ENCODE data around the gene MAVS. TPM values are rescaled to one million over a fixed set of nuclear protein-coding genes. Genes with fewer than 3 reads are reported as not detected.
"Not testable (repeated sequence)": the region's sequence is repeated elsewhere in the genome, so short reads cannot be mapped to it uniquely, and the experiment has no call there.

Gene MAVS
- total and polyA plus RNA-seq, 4 donors, result 12.3 to 34.9 (median 22.4) TPM

- peak in 1 of 6 donors; percentile 46 for DNase-seq (ENCODE audit: low read depth in 4 of 6, low spot score in 6 of 6)
- H3K27ac ChIP-seq (ENCODE audit: low read depth, low read length), result peak overlapping the region; percentile 6
- no peak overlapping the region for H3K4me3 ChIP-seq (ENCODE audit: low read depth, low read length)
- H3K9me3 ChIP-seq (ENCODE audit: control insufficient read depth, insufficient read depth, low read length), result no peaks in the 10 kb centered on the region
- WGBS (ENCODE audit: insufficient coverage), result 65% methylated on average over 2 of the region's 9 CpGs
- H3K27me3 ChIP-seq (ENCODE audit: control insufficient read depth, insufficient read depth, low read length), result no peaks in the 10 kb centered on the region
- H3K4me1 ChIP-seq (ENCODE audit: control insufficient read depth, insufficient read depth, low read length), result peaks cover 4% of the 10 kb centered on the region
- peaks cover 32% of the 10 kb centered on the region for H3K36me3 ChIP-seq (ENCODE audit: control insufficient read depth, insufficient read depth, low read length)
These were observed 28.8 kb downstream of the MAVS start for GRCh38 chr20:3875378-3875974.

- WGBS (ENCODE audit: insufficient coverage), result no CpG with 5 or more reads among the region's 1 CpG
- no peak overlapping the region for H3K27ac ChIP-seq (ENCODE audit: low read depth, low read length)
- DNase-seq (ENCODE audit: low read depth in 4 of 6, low spot score in 6 of 6), result peak in 1 of 6 donors; percentile 42
These were observed 29.4 kb downstream of the MAVS start for GRCh38 chr20:3876000-3876399.

GRCh38 chr20:3876676-3877075 lies 30.0 kb downstream of the MAVS start:
- Histone ChIP-seq H3K27ac (ENCODE audit: low read depth, low read length) (no peak overlapping the region), H3K27me3 (ENCODE audit: control insufficient read depth, insufficient read depth, low read length) (no peaks in the 10 kb centered on the region), H3K36me3 (ENCODE audit: control insufficient read depth, insufficient read depth, low read length) (peaks cover 27% of the 10 kb centered on the region), H3K4me3 (ENCODE audit: low read depth, low read length) (no peak overlapping the region), H3K9me3 (ENCODE audit: control insufficient read depth, insufficient read depth, low read length) (no peaks in the 10 kb centered on the region), H3K4me1 (ENCODE audit: control insufficient read depth, insufficient read depth, low read length) (peaks cover 4% of the 10 kb centered on the region)
- no peak for DNase-seq (ENCODE audit: low read depth in 4 of 6, low spot score in 6 of 6)

More at GRCh38 chr20:3876000-3876399, 29.4 kb downstream of the MAVS start:
- peaks cover 32% of the 10 kb centered on the region for H3K36me3 ChIP-seq (ENCODE audit: control insufficient read depth, insufficient read depth, low read length)
- no peaks in the 10 kb centered on the region for H3K9me3 ChIP-seq (ENCODE audit: control insufficient read depth, insufficient read depth, low read length)
- H3K4me1 ChIP-seq (ENCODE audit: control insufficient read depth, insufficient read depth, low read length), result peaks cover 4% of the 10 kb centered on the region
- H3K4me3 ChIP-seq (ENCODE audit: low read depth, low read length), result no peak overlapping the region
- no peaks in the 10 kb centered on the region for H3K27me3 ChIP-seq (ENCODE audit: control insufficient read depth, insufficient read depth, low read length)

GRCh38 chr20:3878921-3879274 lies 32.3 kb downstream of the MAVS start:
- H3K27me3 ChIP-seq (ENCODE audit: control insufficient read depth, insufficient read depth, low read length); H3K4me3 ChIP-seq (ENCODE audit: low read depth, low read length); DNase-seq (ENCODE audit: low read depth in 4 of 6, low spot score in 6 of 6); H3K9me3 ChIP-seq (ENCODE audit: control insufficient read depth, insufficient read depth, low read length); H3K27ac ChIP-seq (ENCODE audit: low read depth, low read length); H3K4me1 ChIP-seq (ENCODE audit: control insufficient read depth, insufficient read depth, low read length): not testable (repeated sequence)
- H3K36me3 ChIP-seq (ENCODE audit: control insufficient read depth, insufficient read depth, low read length), result peaks cover 12% of the 10 kb centered on the region
- WGBS (ENCODE audit: insufficient coverage), result 90% methylated on average over 2 of the region's 4 CpGs

GRCh38 chr20:3885715-3886114 lies 39.1 kb downstream of the MAVS start:
- peak in 2 of 6 donors; percentile 46 to 65 for DNase-seq (ENCODE audit: low read depth in 4 of 6, low spot score in 6 of 6)
- WGBS (ENCODE audit: insufficient coverage), result 58% methylated on average over 3 of the region's 3 CpGs
- peak overlapping the region; percentile 20 for H3K27ac ChIP-seq (ENCODE audit: low read depth, low read length)

GRCh38 chr20:3887876-3888620 lies 41.4 kb downstream of the MAVS start:
- WGBS (ENCODE audit: insufficient coverage), result 1% methylated on average over 10 of the region's 15 CpGs
- DNase-seq (ENCODE audit: low read depth in 4 of 6, low spot score in 6 of 6), result peak in 2 of 6 donors; percentile 59 to 60
- H3K27ac ChIP-seq (ENCODE audit: low read depth, low read length), result peak overlapping the region; percentile 98

More at GRCh38 chr20:3885715-3886114, 39.1 kb downstream of the MAVS start:
- Histone ChIP-seq H3K9me3 (ENCODE audit: control insufficient read depth, insufficient read depth, low read length) (no peaks in the 10 kb centered on the region), H3K4me1 (ENCODE audit: control insufficient read depth, insufficient read depth, low read length) (peaks cover 26% of the 10 kb centered on the region), H3K4me3 (ENCODE audit: low read depth, low read length) (no peak overlapping the region), H3K36me3 (ENCODE audit: control insufficient read depth, insufficient read depth, low read length) (no peaks in the 10 kb centered on the region), H3K27me3 (ENCODE audit: control insufficient read depth, insufficient read depth, low read length) (no peaks in the 10 kb centered on the region)

GRCh38 chr20:3888622-3889488 lies 42.2 kb downstream of the MAVS start, which contains the start of gene PANK2:
Gene PANK2 (plus strand): TSS chr20:3889387.
- peaks cover 3% of the 10 kb centered on the region for H3K36me3 ChIP-seq (ENCODE audit: control insufficient read depth, insufficient read depth, low read length)
- H3K9me3 ChIP-seq (ENCODE audit: control insufficient read depth, insufficient read depth, low read length), result no peaks in the 10 kb centered on the region
- peak; percentile 95 to 100 (median 99) for DNase-seq (ENCODE audit: low read depth in 4 of 6, low spot score in 6 of 6)
- peaks cover 45% of the 10 kb centered on the region for H3K4me1 ChIP-seq (ENCODE audit: control insufficient read depth, insufficient read depth, low read length)
- H3K27me3 ChIP-seq (ENCODE audit: control insufficient read depth, insufficient read depth, low read length), result no peaks in the 10 kb centered on the region
- peak within 1 kb of the TSS; percentile 98 for H3K27ac ChIP-seq (ENCODE audit: low read depth, low read length)
- H3K4me3 ChIP-seq (ENCODE audit: low read depth, low read length), result peak within 1 kb of the TSS; percentile 94
- WGBS (ENCODE audit: insufficient coverage), result under 1% methylated on average over 66 of the region's 72 CpGs

More at GRCh38 chr20:3887876-3888620, 41.4 kb downstream of the MAVS start:
- no peaks in the 10 kb centered on the region for H3K27me3 ChIP-seq (ENCODE audit: control insufficient read depth, insufficient read depth, low read length)
- peak overlapping the region; percentile 94 for H3K4me3 ChIP-seq (ENCODE audit: low read depth, low read length)
- peaks cover 39% of the 10 kb centered on the region for H3K4me1 ChIP-seq (ENCODE audit: control insufficient read depth, insufficient read depth, low read length)
- no peaks in the 10 kb centered on the region for H3K9me3 ChIP-seq (ENCODE audit: control insufficient read depth, insufficient read depth, low read length)
- H3K36me3 ChIP-seq (ENCODE audit: control insufficient read depth, insufficient read depth, low read length), result peaks cover 3% of the 10 kb centered on the region

- H3K4me3 ChIP-seq (ENCODE audit: low read depth, low read length), result peak overlapping the region; percentile 94
- no peaks in the 10 kb centered on the region for H3K27me3 ChIP-seq (ENCODE audit: control insufficient read depth, insufficient read depth, low read length)
- H3K36me3 ChIP-seq (ENCODE audit: control insufficient read depth, insufficient read depth, low read length), result peaks cover 3% of the 10 kb centered on the region
- peak in 2 of 6 donors; percentile 54 to 59 for DNase-seq (ENCODE audit: low read depth in 4 of 6, low spot score in 6 of 6)
- H3K4me1 ChIP-seq (ENCODE audit: control insufficient read depth, insufficient read depth, low read length), result peaks cover 47% of the 10 kb centered on the region
- H3K27ac ChIP-seq (ENCODE audit: low read depth, low read length), result peak overlapping the region; percentile 88
- H3K9me3 ChIP-seq (ENCODE audit: control insufficient read depth, insufficient read depth, low read length), result no peaks in the 10 kb centered on the region
- WGBS (ENCODE audit: insufficient coverage), result under 1% methylated on average over 62 of the region's 68 CpGs
These were observed 43.1 kb downstream of the MAVS start for GRCh38 chr20:3889489-3890397.

GRCh38 chr20:3890398-3890751 lies 43.7 kb downstream of the MAVS start:
- Histone ChIP-seq H3K27ac (ENCODE audit: low read depth, low read length) (peak overlapping the region; percentile 88), H3K36me3 (ENCODE audit: control insufficient read depth, insufficient read depth, low read length) (peaks cover 6% of the 10 kb centered on the region), H3K4me3 (ENCODE audit: low read depth, low read length) (peak overlapping the region; percentile 94), H3K9me3 (ENCODE audit: control insufficient read depth, insufficient read depth, low read length) (no peaks in the 10 kb centered on the region), H3K27me3 (ENCODE audit: control insufficient read depth, insufficient read depth, low read length) (no peaks in the 10 kb centered on the region), H3K4me1 (ENCODE audit: control insufficient read depth, insufficient read depth, low read length) (peaks cover 44% of the 10 kb centered on the region)
- peak in 1 of 6 donors; percentile 35 for DNase-seq (ENCODE audit: low read depth in 4 of 6, low spot score in 6 of 6)
- no CpG with 5 or more reads among the region's 3 CpGs for WGBS (ENCODE audit: insufficient coverage)

Data from spinal cord (tissue), 10 donors.